ENCODE results near the gene ABCA2.

- TF ChIP-seq POLR2A (IDR thresholded peaks at IDR 0.05) (no peak), CTCF (IDR thresholded peaks at IDR 0.05) (no peak)
Observed at GRCh38 chr9:136969150-136969549, 58.9 kb downstream of the ABCA2 start.
